ENCODE data around the gene PTPRG.

Gene PTPRG

GRCh38 chr3:61646851-61647525 is 85.6 kb downstream of the PTPRG start:
- H3K27me3 ChIP-seq (replicated peaks; ENCODE audit: control insufficient read depth, insufficient read depth, low read length): no peaks in the 10 kb centered on the region
- no peak for DNase-seq (ENCODE audit: extremely low read depth, insufficient read length)
- no peak overlapping the region for H3K4me3 ChIP-seq (replicated peaks; ENCODE audit: low read depth, low read length)
- no peaks in the 10 kb centered on the region for H3K36me3 ChIP-seq (ENCODE audit: control insufficient read depth, insufficient read depth, low read length)
- no peak for TF ChIP-seq CTCF (IDR thresholded peaks at IDR 0.05; ENCODE audit: insufficient read depth, low read length, poor library complexity, severe bottlenecking)

GRCh38 chr3:61648481-61648880 is 87.1 kb downstream of the PTPRG start:
- DNase-seq (ENCODE audit: extremely low read depth, insufficient read length): no peak
- no peak for TF ChIP-seq CTCF (IDR thresholded peaks at IDR 0.05; ENCODE audit: insufficient read depth, low read length, poor library complexity, severe bottlenecking)
- H3K27me3 ChIP-seq (replicated peaks; ENCODE audit: control insufficient read depth, insufficient read depth, low read length): no peaks in the 10 kb centered on the region
- H3K36me3 ChIP-seq (ENCODE audit: control insufficient read depth, insufficient read depth, low read length): no peaks in the 10 kb centered on the region
- H3K4me3 ChIP-seq (replicated peaks; ENCODE audit: low read depth, low read length): no peak overlapping the region

- no peak for TF ChIP-seq CTCF (IDR thresholded peaks at IDR 0.05; ENCODE audit: insufficient read depth, low read length, poor library complexity, severe bottlenecking)
- no peaks in the 10 kb centered on the region for H3K36me3 ChIP-seq (ENCODE audit: control insufficient read depth, insufficient read depth, low read length)
- H3K27me3 ChIP-seq (replicated peaks; ENCODE audit: control insufficient read depth, insufficient read depth, low read length): no peaks in the 10 kb centered on the region
- H3K4me3 ChIP-seq (replicated peaks; ENCODE audit: low read depth, low read length): no peak overlapping the region
- no peak for DNase-seq (ENCODE audit: extremely low read depth, insufficient read length)
These were observed 88.2 kb downstream of the PTPRG start for GRCh38 chr3:61649381-61650170.

- H3K4me3 ChIP-seq (replicated peaks; ENCODE audit: low read depth, low read length): no peak overlapping the region
- no peak for DNase-seq (ENCODE audit: extremely low read depth, insufficient read length)
- no peaks in the 10 kb centered on the region for H3K36me3 ChIP-seq (ENCODE audit: control insufficient read depth, insufficient read depth, low read length)
- no peaks in the 10 kb centered on the region for H3K27me3 ChIP-seq (replicated peaks; ENCODE audit: control insufficient read depth, insufficient read depth, low read length)
- no peak for TF ChIP-seq CTCF (IDR thresholded peaks at IDR 0.05; ENCODE audit: insufficient read depth, low read length, poor library complexity, severe bottlenecking)
These were observed 88.9 kb downstream of the PTPRG start for GRCh38 chr3:61650276-61650675.

GRCh38 chr3:61650719-61651410 is 89.5 kb downstream of the PTPRG start:
- no peaks in the 10 kb centered on the region for H3K27me3 ChIP-seq (replicated peaks; ENCODE audit: control insufficient read depth, insufficient read depth, low read length)
- no peaks in the 10 kb centered on the region for H3K36me3 ChIP-seq (ENCODE audit: control insufficient read depth, insufficient read depth, low read length)
- DNase-seq (ENCODE audit: extremely low read depth, insufficient read length): no peak
- no peak overlapping the region for H3K4me3 ChIP-seq (replicated peaks; ENCODE audit: low read depth, low read length)
- no peak for TF ChIP-seq CTCF (IDR thresholded peaks at IDR 0.05; ENCODE audit: insufficient read depth, low read length, poor library complexity, severe bottlenecking)
